ENCODE measurements around the gene KCNQ1. TPM values are rescaled to one million over a fixed set of nuclear protein-coding genes. Genes with fewer than 3 reads are reported as not detected.

Gene KCNQ1
- total and polyA plus RNA-seq, 9 of the 15 experiments (the other 6 are each of a cell fraction or from before 2014, with no cell fraction given) = 0.44 TPM; not detected in 8

- TF ChIP-seq ARID3B (CRISPR knock-in tag; IDR thresholded peaks at IDR 0.05; ENCODE audit: borderline replicate concordance) (no peak), TCF7 (IDR thresholded peaks at IDR 0.05; ENCODE audit: borderline replicate concordance) (peak; percentile 69; the same call in 1 of the 2 replicates), CHD2 (IDR thresholded peaks at IDR 0.05; ENCODE audit: low read depth, low read length) (no peak; the same call in 1 of the 2 replicates), PML (IDR thresholded peaks at IDR 0.05; ENCODE audit: low read length) (0 out of 2 replicates have a peak, but pooled peaks have one; percentile 63), HMGXB4 (CRISPR knock-in tag; IDR thresholded peaks at IDR 0.05) (no peak; the same call in 1 of the 2 replicates), NR2C1 (IDR thresholded peaks at IDR 0.05) (peak; percentile 83), NR2C1 (tag; IDR thresholded peaks at IDR 0.05) (0 out of 2 replicates have a peak, but pooled peaks have one; percentile 71), MLLT1 (IDR thresholded peaks at IDR 0.05) (no peak), PBX2 (CRISPR knock-in tag; IDR thresholded peaks at IDR 0.05; ENCODE audit: low read depth) (no peak), PBX2 (tag; conservative IDR thresholded peaks at IDR 0.05; ENCODE audit: low read depth) (no peak), STAG1 (CRISPR knock-in tag; IDR thresholded peaks at IDR 0.05; ENCODE audit: borderline replicate concordance) (no peak), ZNF644 (tag; IDR thresholded peaks at IDR 0.05; ENCODE audit: low read depth) (peak; percentile 95), KAT8 (IDR thresholded peaks at IDR 0.05; ENCODE audit: low read depth) (no peak), GTF2F1 (IDR thresholded peaks at IDR 0.05; ENCODE audit: low read depth, low read length) (no peak), PHTF2 (CRISPR knock-in tag; IDR thresholded peaks at IDR 0.05) (0 out of 2 replicates have a peak, but pooled peaks have one; percentile 65), PTBP1 (IDR thresholded peaks at IDR 0.05; ENCODE audit: low read depth, low read length) (no peak), BRF1 (IDR thresholded peaks at IDR 0.05; ENCODE audit: borderline replicate concordance, extremely low read depth, insufficient read length) (no peak), CC2D1A (IDR thresholded peaks at IDR 0.05) (peak; percentile 77), ERF (CRISPR knock-in tag; IDR thresholded peaks at IDR 0.05) (peak; percentile 58; the same call in 1 of the 2 replicates), SUPT5H (IDR thresholded peaks at IDR 0.05) (peak; percentile 93)
These were observed 44.6 kb upstream of the KCNQ1 start, which contains the start of gene TSSC4 (continued) for GRCh38 chr11:2400069-2400761.
